HCT116 (cell line): Measurements from ENCODE around the gene EIF2B2. TPM values are rescaled to one million over a fixed set of nuclear protein-coding genes. Genes with fewer than 3 reads are reported as not detected.
A peak's percentile ranks its signal among the peaks of the same experiment; 100 is the strongest.

Experiments
- ATAC-seq: fragments of 200-7000 bp; cut with Tn5 transposase; 2 replicates; pipeline ENCODE4 v1.9.1; 2020; ENCODE audit warnings: mild to moderate bottlenecking, moderate library complexity
- BruUV-seq: library from RNA; stranded (reverse); fragments of 400-500 nt; replicated peaks from 2 replicates; lab custom pipeline; 2021; lab: Mats Ljungman, UMichigan
- CTCF ChIA-PET: fragments of 300-600 bp; sonication (Branson Sonifier 250); formaldehyde crosslinking; loops from one replicate; lab custom pipeline; 2021; ENCODE audit warnings: antibody characterized with exemption; lab: Charles Lee
- POLR2A ChIA-PET: fragments of 300-600, 350-600 bp; sonication (Branson Sonifier 250); formaldehyde crosslinking; loops from one replicate; lab custom pipeline; 2021; ENCODE audit warnings: antibody characterized with exemption; lab: Charles Lee
- RAD21 ChIA-PET, 2 experiments: fragments of 300-600 bp; sonication (Branson Sonifier 250); formaldehyde crosslinking; loops; one replicate each; lab custom pipeline; 2023; ENCODE audit warnings: low total read pairs in 2 of 2; ENCODE audit not compliant: uncharacterized antibody in 2 of 2, unreplicated experiment in 2 of 2, low non-redundant PET in 1 of 2; lab: Charles Lee
- DNase-seq: peaks from one replicate; pipeline ENCODE4 v3.0.0-alpha.2; 2010; ENCODE audit warnings: low read depth, low spot score
- H2AFZ ChIP-seq: fragments of 200-600 bp; shearing (Covaris generic), sonication (generic); 2 replicates; pipeline ENCODE4 v1.6.1; 2017; ENCODE audit warnings: low read depth, mixed run types, mixed read lengths, antibody characterized with exemption, low read length; ENCODE audit not compliant: poor library complexity, severe bottlenecking
- H3K27ac ChIP-seq: 2 replicates; pipeline ENCODE4 v1.5.1; 2012; ENCODE audit warnings: low read depth, low read length
- H3K27me3 ChIP-seq: fragments of 200-600 bp; sonication (generic); 2 replicates; pipeline ENCODE4 v1.6.1; 2016; ENCODE audit warnings: mixed run types, low read length, mixed read lengths; ENCODE audit not compliant: insufficient read depth
- H3K36me3 ChIP-seq, 2 experiments: fragments of 200-500 bp in 1 of 2; fragments of 200-600 bp in 1 of 2; sonication (Bioruptor generic) in 1 of 2; sonication (generic) in 1 of 2; 2 replicates each; pipeline versions ENCODE4 v1.5.1 to v1.6.1; 2014 to 2016; ENCODE audit warnings: low read length in 2 of 2, inconsistent platforms in 1 of 2, mixed read lengths in 1 of 2, mixed run types in 1 of 2; ENCODE audit not compliant: insufficient read depth in 2 of 2, control insufficient read depth in 1 of 2
- H3K4me1 ChIP-seq, 2 experiments: fragments of 200-600 bp in 1 of 2; sonication (generic) in 1 of 2; 2 replicates each; pipeline versions ENCODE4 v1.5.1 to v1.6.1; 2012 to 2017; ENCODE audit warnings: low read length in 2 of 2, inconsistent platforms in 1 of 2, mild to moderate bottlenecking in 1 of 2, mixed read lengths in 1 of 2, mixed run types in 1 of 2, moderate library complexity in 1 of 2; ENCODE audit not compliant: insufficient read depth in 2 of 2, control insufficient read depth in 1 of 2
- H3K4me2 ChIP-seq: fragments of 200-600 bp; sonication (generic); 2 replicates; pipeline ENCODE4 v1.6.1; 2017; ENCODE audit warnings: mixed run types, low read length, mixed read lengths
- H3K4me3 ChIP-seq, 2 experiments: fragments of 200-600 bp in 1 of 2; sonication (generic) in 1 of 2; replicated peaks in 1 of 2; 2 replicates each; pipeline ENCODE4 v1.5.1; 2011 to 2016; ENCODE audit warnings: low read length in 2 of 2, control low read depth in 1 of 2, low read depth in 1 of 2, mild to moderate bottlenecking in 1 of 2, mixed read lengths in 1 of 2, mixed run types in 1 of 2
- H3K79me2 ChIP-seq: fragments of 200-600 bp; sonication (generic); 2 replicates; pipeline ENCODE4 v1.6.1; 2017; ENCODE audit warnings: mild to moderate bottlenecking, mixed run types, low read length, moderate library complexity, mixed read lengths; ENCODE audit not compliant: insufficient read depth
- H3K9ac ChIP-seq: fragments of 200-600 bp; sonication (generic); 2 replicates; pipeline ENCODE4 v1.6.1; 2016; ENCODE audit warnings: low read length, mixed read lengths
- H3K9me2 ChIP-seq: fragments of 200-600 bp; sonication (generic), shearing (Covaris generic); 2 replicates; pipeline ENCODE4 v1.6.1; 2017; ENCODE audit warnings: mixed run types, mild to moderate bottlenecking, moderate library complexity; ENCODE audit not compliant: insufficient read depth
- H3K9me3 ChIP-seq, 2 experiments: fragments of 200-500 bp in 1 of 2; fragments of 200-600 bp in 1 of 2; sonication (Bioruptor generic) in 1 of 2; sonication (generic) in 1 of 2; 2 replicates each; pipeline ENCODE4 v1.6.1; 2014 to 2017; ENCODE audit warnings: low read length in 2 of 2, mixed read lengths in 2 of 2, inconsistent platforms in 1 of 2, low read depth in 1 of 2, mild to moderate bottlenecking in 1 of 2, mixed run types in 1 of 2, moderate library complexity in 1 of 2; ENCODE audit not compliant: control insufficient read depth in 1 of 2, insufficient read depth in 1 of 2
- H4K20me1 ChIP-seq: fragments of 200-600 bp; sonication (generic), shearing (Covaris generic); 2 replicates; pipeline ENCODE4 v1.6.1; 2017; ENCODE audit warnings: mixed run types, mild to moderate bottlenecking, moderate library complexity; ENCODE audit not compliant: insufficient read depth
- CTCF ChIP-seq, 3 experiments: fragments of 200-600 bp in 1 of 3; sonication (generic) in 1 of 3; IDR thresholded peaks in 2 of 3; conservative IDR thresholded peaks in 1 of 3; 2 replicates each; pipeline ENCODE4 v1.5.1; 2012 to 2017; ENCODE audit warnings: low read depth in 2 of 3, low read length in 2 of 3, antibody characterized with exemption in 1 of 3, borderline replicate concordance in 1 of 3, control low read depth in 1 of 3, mild to moderate bottlenecking in 1 of 3, mixed read lengths in 1 of 3, mixed run types in 1 of 3, moderate library complexity in 1 of 3; ENCODE audit not compliant: insufficient read depth in 1 of 3
- ELF1 ChIP-seq: IDR thresholded peaks from 2 replicates; pipeline ENCODE4 v1.6.1; 2012; ENCODE audit warnings: low read depth, borderline replicate concordance
- EZH2 ChIP-seq: fragments of 200-600 bp; sonication (generic); IDR thresholded peaks from 2 replicates; pipeline ENCODE4 v1.6.1; 2017; ENCODE audit warnings: antibody characterized with exemption, mixed run types
- FOSL1 ChIP-seq: IDR thresholded peaks from 2 replicates; pipeline ENCODE4 v1.6.1; 2012; ENCODE audit warnings: low read depth
- JUND ChIP-seq: IDR thresholded peaks from 2 replicates; pipeline ENCODE4 v1.6.1; 2012
- POLR2AphosphoS5 ChIP-seq: IDR thresholded peaks from 2 replicates; pipeline ENCODE4 v1.6.1; 2011; ENCODE audit warnings: mild to moderate bottlenecking, low read depth, low read length, moderate library complexity
- RAD21 ChIP-seq: IDR thresholded peaks from 2 replicates; pipeline ENCODE4 v1.6.1; 2012; ENCODE audit warnings: low read depth, mild to moderate bottlenecking
- REST ChIP-seq: IDR thresholded peaks from 2 replicates; pipeline ENCODE4 v1.6.1; 2012; ENCODE audit warnings: low read depth
- SIN3A ChIP-seq: IDR thresholded peaks from 2 replicates; pipeline ENCODE4 v1.6.1; 2012; ENCODE audit warnings: low read depth
- ZBTB33 ChIP-seq: IDR thresholded peaks from 2 replicates; pipeline ENCODE4 v1.6.1; 2011; ENCODE audit warnings: mild to moderate bottlenecking, low read length, moderate library complexity; ENCODE audit not compliant: insufficient replicate concordance; ENCODE audit errors: extremely low read depth
- intact Hi-C: fragments of 100-400 bp; cut with micrococcal nuclease; formaldehyde crosslinking; loops from 2 replicates; pipeline ENCODE4 v1.10.0; 2022
- total RNA-seq: library from RNA; stranded (reverse); gene quantifications from one replicate; pipeline ENCODE4 v1.2.1, GENCODE V29; 2021; ENCODE audit not compliant: unreplicated experiment

EIF2B2 gene
- total RNA-seq, 1 experiment from 2014 or later: 54.8 TPM

- CTCF ChIA-PET: no interaction called here
- H3K27ac ChIP-seq: no peak overlapping the region
- H4K20me1 ChIP-seq: no peaks in the 10 kb centered on the region
- H3K9ac ChIP-seq: no peak overlapping the region
- peak; percentile 53 for ATAC-seq
- RAD21 ChIA-PET: no interaction called here
- no peak overlapping the region for H2AFZ ChIP-seq
- no TSS peak for BruUV-seq
- peak overlapping the region; percentile 55 for H3K4me2 ChIP-seq
- no peaks in the 10 kb centered on the region for H3K9me2 ChIP-seq
- DNase-seq: no peak
- no peak overlapping the region for H3K4me3 ChIP-seq
- 0 out of 2 replicates have a peak, but pooled peaks cover 3% of the 10 kb centered on the region for H3K79me2 ChIP-seq
- H3K4me1 ChIP-seq: peaks cover 7 to 16% of the 10 kb centered on the region in 2 experiments; a peak in 3 of 4 replicates
- 0 out of 4 replicates have a peak, but pooled peaks cover 0 to 3% of the 10 kb centered on the region in 2 experiments for H3K36me3 ChIP-seq
- POLR2A ChIA-PET: no interaction called here
- intact Hi-C loops: no loop called here
- no peaks in the 10 kb centered on the region for H3K27me3 ChIP-seq
- H3K9me3 ChIP-seq: no peaks in the 10 kb centered on the region
- TF ChIP-seq SIN3A (no peak), EZH2 (no peak), POLR2AphosphoS5 (no peak), CTCF (IDR thresholded peaks at IDR 0.05 in 2 of 3, conservative IDR thresholded peaks at IDR 0.05 in 1 of 3; ENCODE audit: borderline replicate concordance in 1 of 3, insufficient read depth in 1 of 3, low read depth in 2 of 3, low read length in 2 of 3) (no peak), JUND (no peak), ELF1 (no peak), RAD21 (no peak), ZBTB33 (no peak), FOSL1 (no peak), REST (no peak)
Observed at GRCh38 chr14:75041613-75042012, 38.9 kb downstream of the EIF2B2 start.
